SH-SY5Y (cell line): ENCODE data around the gene LMTK3.

Experiments used
- GATA2 ChIP-seq: IDR thresholded peaks from 2 replicates; pipeline ENCODE4 v1.6.1; 2011; ENCODE audit warnings: mild to moderate bottlenecking, low read depth, low read length
- GATA3 ChIP-seq: IDR thresholded peaks from 2 replicates; pipeline ENCODE4 v1.6.1; 2011; ENCODE audit warnings: low read depth, mild to moderate bottlenecking, low read length, moderate library complexity

- no peak for TF ChIP-seq GATA2
- TF ChIP-seq GATA3: no peak
Measured at GRCh38 chr19:48445606-48446481, 65.8 kb downstream of the LMTK3 start, which contains the start of gene GRWD1.
